Lung (tissue), 13 donors: ENCODE data around the gene DCUN1D2. TPM values are rescaled to one million over a fixed set of nuclear protein-coding genes. Genes with fewer than 3 reads are reported as not detected.

Source experiments
- ATAC-seq: fragments of 200-7000 bp; cut with Tn5 transposase; one replicate; pipeline ENCODE4 v1.9.1; 2020; ENCODE audit warnings: moderate number of reproducible peaks; ENCODE audit not compliant: insufficient read depth, low FRiP score
- DNase-seq, 3 donors: peaks; one replicate each; pipeline ENCODE4 v3.0.0-alpha.2; 2013 to 2017
- H3K27ac ChIP-seq, 2 donors: one replicate each; pipeline ENCODE4 v1.5.1; 2013; ENCODE audit warnings: mild to moderate bottlenecking in 2 of 2, moderate library complexity in 2 of 2, control low read depth in 1 of 2, inconsistent platforms in 1 of 2, low read depth in 1 of 2, low read length in 1 of 2
- H3K27me3 ChIP-seq, 3 donors: one replicate each; pipeline ENCODE4 v1.5.1; 2013; ENCODE audit warnings: low read length in 2 of 3; ENCODE audit not compliant: control insufficient read depth in 3 of 3, insufficient read depth in 3 of 3
- H3K36me3 ChIP-seq, 4 donors: one replicate each; pipeline ENCODE4 v1.5.1; 2013; ENCODE audit warnings: low read length in 4 of 4, mild to moderate bottlenecking in 1 of 4, moderate library complexity in 1 of 4; ENCODE audit not compliant: control insufficient read depth in 4 of 4, insufficient read depth in 4 of 4
- H3K4me1 ChIP-seq, 5 donors: one replicate each; pipeline ENCODE4 v1.5.1; 2013; ENCODE audit warnings: low read length in 5 of 5, mild to moderate bottlenecking in 2 of 5, moderate library complexity in 1 of 5; ENCODE audit not compliant: control insufficient read depth in 5 of 5, insufficient read depth in 5 of 5
- H3K4me3 ChIP-seq: one replicate; pipeline ENCODE4 v1.5.1; 2013; ENCODE audit warnings: mild to moderate bottlenecking, control low read depth, moderate library complexity
- H3K9ac ChIP-seq, 2 donors: one replicate each; pipeline ENCODE4 v1.5.1; 2013; ENCODE audit warnings: low read length in 2 of 2, control low read depth in 1 of 2; ENCODE audit not compliant: insufficient read depth in 1 of 2
- H3K9me3 ChIP-seq, 4 donors: one replicate each; pipeline ENCODE4 v1.5.1; 2013; ENCODE audit warnings: low read length in 3 of 4, mild to moderate bottlenecking in 1 of 4, moderate library complexity in 1 of 4; ENCODE audit not compliant: control insufficient read depth in 4 of 4, insufficient read depth in 3 of 4
- WGBS, 2 donors: extraction: QIAGEN DNeasy Blood & Tissue Kit; methylation state at CpG; one replicate each; pipeline ENCODE4 v1.1.7; 2013; 5-methylcytosine and 5-hydroxymethylcytosine counted together
- polyA plus RNA-seq, 2 donors: library from polyadenylated mRNA; stranded (reverse); fragments of 200-250 nt; gene quantifications; one replicate each; pipeline ENCODE4 v1.2.1, GENCODE V29; 2013
- small RNA-seq: library from RNA; depleted of rRNA; stranded (forward); fragments of <200 nt; gene quantifications from one replicate; pipeline ENCODE3, GENCODE V24; 2014; ENCODE audit warnings: low replicate concordance
- total RNA-seq, 2 donors: library from RNA; depleted of rRNA in 1 of 2; stranded (reverse); fragments of >200 nt in 1 of 2; gene quantifications; one replicate each; pipeline ENCODE4 v1.2.1, GENCODE V29; 2014 to 2021
- TF ChIP-seq, protein P1 (sequence below): IDR thresholded peaks from 2 replicates; pipeline ENCODE4 v1.5.1; 2012; ENCODE audit warnings: mild to moderate bottlenecking; ENCODE audit errors: control extremely low read depth, extremely low read depth
- donor health status: control.
- donor health status: control.
- donor health status: Bipolar disorder and iron deficiency.
- donor health status: healthy.
- donor health status: DM: yes; HTN: yes; CAD: no.

DCUN1D2 gene
- total and polyA plus RNA-seq, 4 donors, result 6.9 to 21.1 (median 13.8) TPM

DNA sequence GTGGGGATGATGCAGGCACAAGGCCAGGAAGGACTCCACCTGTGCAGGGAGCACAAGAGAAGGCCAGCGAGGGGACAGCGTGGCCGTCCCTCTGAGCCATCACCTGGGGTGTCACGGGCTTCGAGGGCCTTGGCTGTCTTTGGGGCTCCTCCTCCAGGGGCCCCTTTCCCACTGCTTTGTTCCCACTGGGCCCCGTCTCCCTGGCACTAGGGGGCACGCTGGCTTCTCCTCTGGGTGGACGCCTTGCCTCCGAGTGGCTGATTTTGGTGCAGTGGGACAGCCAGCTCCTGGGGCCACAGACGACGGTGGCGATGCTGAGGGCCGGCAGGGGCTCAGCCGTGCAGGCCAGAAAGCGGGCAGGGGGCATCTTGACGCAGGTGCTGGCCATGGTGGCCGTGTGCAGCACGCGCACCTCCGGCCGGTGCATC, 83.4 kb downstream of the DCUN1D2 start:
- H3K27me3 ChIP-seq, result no peaks in the 10 kb centered on the region
- WGBS, 2 donors, result 73 to 84% methylated on average over 21 of the region's 21 CpGs
- TF ChIP-seq, protein P1, sequence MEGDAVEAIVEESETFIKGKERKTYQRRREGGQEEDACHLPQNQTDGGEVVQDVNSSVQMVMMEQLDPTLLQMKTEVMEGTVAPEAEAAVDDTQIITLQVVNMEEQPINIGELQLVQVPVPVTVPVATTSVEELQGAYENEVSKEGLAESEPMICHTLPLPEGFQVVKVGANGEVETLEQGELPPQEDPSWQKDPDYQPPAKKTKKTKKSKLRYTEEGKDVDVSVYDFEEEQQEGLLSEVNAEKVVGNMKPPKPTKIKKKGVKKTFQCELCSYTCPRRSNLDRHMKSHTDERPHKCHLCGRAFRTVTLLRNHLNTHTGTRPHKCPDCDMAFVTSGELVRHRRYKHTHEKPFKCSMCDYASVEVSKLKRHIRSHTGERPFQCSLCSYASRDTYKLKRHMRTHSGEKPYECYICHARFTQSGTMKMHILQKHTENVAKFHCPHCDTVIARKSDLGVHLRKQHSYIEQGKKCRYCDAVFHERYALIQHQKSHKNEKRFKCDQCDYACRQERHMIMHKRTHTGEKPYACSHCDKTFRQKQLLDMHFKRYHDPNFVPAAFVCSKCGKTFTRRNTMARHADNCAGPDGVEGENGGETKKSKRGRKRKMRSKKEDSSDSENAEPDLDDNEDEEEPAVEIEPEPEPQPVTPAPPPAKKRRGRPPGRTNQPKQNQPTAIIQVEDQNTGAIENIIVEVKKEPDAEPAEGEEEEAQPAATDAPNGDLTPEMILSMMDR, result no peak
- H3K9ac ChIP-seq, result no peak overlapping the region
- H3K36me3 ChIP-seq, result no peaks in the 10 kb centered on the region
- ATAC-seq, result no peak
- DNase-seq, result no peak
- H3K4me1 ChIP-seq, result peaks cover 0 to 55% (median 6%) of the 10 kb centered on the region in 5 donors
- H3K27ac ChIP-seq, result peak overlapping the region in 1 of 2 donors; percentile 81
- no peak overlapping the region for H3K4me3 ChIP-seq
- H3K9me3 ChIP-seq, result no peaks in the 10 kb centered on the region

GRCh38 chr13:113406321-113407102, 84.0 kb downstream of the DCUN1D2 start:
- no peak overlapping the region for H3K9ac ChIP-seq
- peaks cover 0 to 56% (median 6%) of the 10 kb centered on the region in 5 donors for H3K4me1 ChIP-seq
- no peak overlapping the region for H3K4me3 ChIP-seq
- no peaks in the 10 kb centered on the region for H3K9me3 ChIP-seq
- no peaks in the 10 kb centered on the region for H3K27me3 ChIP-seq
- H3K36me3 ChIP-seq, result no peaks in the 10 kb centered on the region
- ATAC-seq (no peak), DNase-seq (no peak)
- peak overlapping the region in 1 of 2 donors; percentile 3 for H3K27ac ChIP-seq
- WGBS, 2 donors, result 73 to 91% methylated on average over 28 of the region's 28 CpGs
- TF ChIP-seq, protein P1, result no peak

Small RNA genes lying within 50 kb of the gene (small RNA-seq; reads per million reads assigned to genes)
- 0.06 reads per million for gene RNU1-16P

Other genes starting within 250 kb of the DCUN1D2 start
- gene LAMP1, start 193.5 kb downstream of the DCUN1D2 start, total RNA-seq, result 100 to 1,000 TPM in 1 of 2 donors, 10 to 100 TPM in 1; 76.8 to 320 TPM
- 100 to 1,000 TPM in 1 of 2 donors, 10 to 100 TPM in 1; 84.1 to 215 TPM for gene LAMP1, start 193.5 kb downstream of the DCUN1D2 start, polyA plus RNA-seq
- gene GRTP1, start 126.6 kb downstream of the DCUN1D2 start, total RNA-seq, result 1 to 10 TPM; 6.6 to 8.3 TPM
- 1 to 10 TPM; 3.6 to 4.8 TPM for gene GRTP1, start 126.6 kb downstream of the DCUN1D2 start, polyA plus RNA-seq
- 1 to 10 TPM; 1.4 to 4.9 TPM for gene ADPRHL1, start 37.2 kb downstream of the DCUN1D2 start, total RNA-seq
- gene ADPRHL1, start 37.2 kb downstream of the DCUN1D2 start, polyA plus RNA-seq, result 1 to 10 TPM in 1 of 2 donors, under 1 TPM in 1; 0.83 to 1.2 TPM
- gene TFDP1, start 94.0 kb upstream of the DCUN1D2 start, total RNA-seq, result 10 to 100 TPM; 44.1 to 44.2 TPM
- 10 to 100 TPM; 19.6 to 36.6 TPM for gene TFDP1, start 94.0 kb upstream of the DCUN1D2 start, polyA plus RNA-seq
- not detected for gene ATP4B, start 167.5 kb upstream of the DCUN1D2 start, total RNA-seq
- not detected for gene ATP4B, start 167.5 kb upstream of the DCUN1D2 start, polyA plus RNA-seq
- gene GRK1, start 176.5 kb upstream of the DCUN1D2 start, total RNA-seq, result 1 to 10 TPM in 1 of 2 donors, not detected in 1; 3.1 TPM
- gene GRK1, start 176.5 kb upstream of the DCUN1D2 start, polyA plus RNA-seq, result under 1 TPM in 1 of 2 donors, not detected in 1; 0.03 TPM